Measurements from ENCODE around the gene NPB.

NPB gene

GRCh38 chr17:81869221-81870130, 32.6 kb upstream of the NPB start:
- peak; percentile 89 for DNase-seq

GRCh38 chr17:81870131-81870980, 31.7 kb upstream of the NPB start:
- peak; percentile 77 for DNase-seq

GRCh38 chr17:81870981-81871386, 31.1 kb upstream of the NPB start, which contains the start of gene ARHGDIA:
TSS of gene ARHGDIA (minus strand) at chr17:81871337. CDS start at chr17:81869930, 1,407 bp downstream.
- no peak for DNase-seq

GRCh38 chr17:81871387-81872230, 30.4 kb upstream of the NPB start:
- peak; percentile 99 for DNase-seq

- no peak for DNase-seq
Observed at GRCh38 chr17:81877569-81877968, 24.5 kb upstream of the NPB start.

- DNase-seq = no peak
Observed at GRCh38 chr17:81878294-81878693, 23.7 kb upstream of the NPB start.

- DNase-seq = no peak
Observed at GRCh38 chr17:81879121-81879520, 22.9 kb upstream of the NPB start.

GRCh38 chr17:81884520-81884919, 17.5 kb upstream of the NPB start:
- DNase-seq = no peak

GRCh38 chr17:81884968-81885367, 17.1 kb upstream of the NPB start:
- no peak for DNase-seq

GRCh38 chr17:81885454-81885853, 16.6 kb upstream of the NPB start:
- no peak for DNase-seq

- no peak for DNase-seq
Observed at GRCh38 chr17:81885869-81886548, 16.0 kb upstream of the NPB start.

GRCh38 chr17:81888105-81888987, 13.7 kb upstream of the NPB start:
- DNase-seq = no peak

GRCh38 chr17:81888988-81889595, 12.9 kb upstream of the NPB start:
- no peak for DNase-seq

GRCh38 chr17:81889602-81890001, 12.4 kb upstream of the NPB start:
- DNase-seq = no peak

GRCh38 chr17:81890447-81891302, 11.4 kb upstream of the NPB start:
- peak; percentile 66 for DNase-seq

- no peak for DNase-seq
Observed at GRCh38 chr17:81891303-81891552, 10.8 kb upstream of the NPB start.

GRCh38 chr17:81895400-81895799, 6.6 kb upstream of the NPB start:
- no peak for DNase-seq

GRCh38 chr17:81898029-81898866, 3.8 kb upstream of the NPB start:
- DNase-seq = no peak

GRCh38 chr17:81898885-81899284, 3.2 kb upstream of the NPB start:
- no peak for DNase-seq

Measured in activated CD8-positive, alpha-beta memory T cell treated with anti-CD3 and anti-CD28 coated beads, Interleukin-2, amount 50 U/mL, for 48 hours (primary cell).